ENCODE results near the gene TTC3. TPM values are rescaled to one million over a fixed set of nuclear protein-coding genes. Genes with fewer than 3 reads are reported as not detected.

Gene TTC3
- total RNA-seq, 1 donor from 2014 or later = 127 TPM

- no peak for DNase-seq (ENCODE audit: low read depth in 2 of 2)
Measured at GRCh38 chr21:37061926-37062592, 11.0 kb upstream of the TTC3 start.

- DNase-seq (ENCODE audit: low read depth in 2 of 2) = no peak
Measured at GRCh38 chr21:37062593-37062935, 10.5 kb upstream of the TTC3 start.

- no peak for DNase-seq (ENCODE audit: low read depth in 2 of 2)
Measured at GRCh38 chr21:37063433-37063832, 9.6 kb upstream of the TTC3 start.

GRCh38 chr21:37064841-37065240 lies 8.2 kb upstream of the TTC3 start:
- DNase-seq (ENCODE audit: low read depth in 2 of 2) = no peak

- DNase-seq (ENCODE audit: low read depth in 2 of 2) = no peak
Measured at GRCh38 chr21:37065561-37066177, 7.4 kb upstream of the TTC3 start.

- DNase-seq (ENCODE audit: low read depth in 2 of 2) = peak in 1 of 2 donors; percentile 57
Measured at GRCh38 chr21:37071561-37072273, 1.3 kb upstream of the TTC3 start.

GRCh38 chr21:37072274-37072987 lies 623 bp upstream of the TTC3 start:
- DNase-seq (ENCODE audit: low read depth in 2 of 2) = peak in 1 of 2 donors; percentile 87

- DNase-seq (ENCODE audit: low read depth in 2 of 2) = peak; percentile 48 to 54
Measured at GRCh38 chr21:37073417-37074196, 553 bp downstream of the TTC3 start.

- peak in 1 of 2 donors; percentile 18 for DNase-seq (ENCODE audit: low read depth in 2 of 2)
Measured at GRCh38 chr21:37074197-37074510, 1.1 kb downstream of the TTC3 start.

GRCh38 chr21:37074546-37074945 lies 1.5 kb downstream of the TTC3 start:
- no peak for DNase-seq (ENCODE audit: low read depth in 2 of 2)

GRCh38 chr21:37075214-37075770 lies 2.2 kb downstream of the TTC3 start:
- no peak for DNase-seq (ENCODE audit: low read depth in 2 of 2)

- no peak for DNase-seq (ENCODE audit: low read depth in 2 of 2)
Measured at GRCh38 chr21:37076087-37076850, 3.2 kb downstream of the TTC3 start.

- no peak for DNase-seq (ENCODE audit: low read depth in 2 of 2)
Measured at GRCh38 chr21:37077403-37077802, 4.3 kb downstream of the TTC3 start.

GRCh38 chr21:37079211-37079824 lies 6.3 kb downstream of the TTC3 start:
- no peak for DNase-seq (ENCODE audit: low read depth in 2 of 2)

GRCh38 chr21:37082375-37082774 lies 9.3 kb downstream of the TTC3 start:
- no peak for DNase-seq (ENCODE audit: low read depth in 2 of 2)

- no peak for DNase-seq (ENCODE audit: low read depth in 2 of 2)
Measured at GRCh38 chr21:37082856-37083528, 9.9 kb downstream of the TTC3 start.

- DNase-seq (ENCODE audit: low read depth in 2 of 2) = no peak
Measured at GRCh38 chr21:37085726-37086125, 12.7 kb downstream of the TTC3 start.

- DNase-seq (ENCODE audit: low read depth in 2 of 2) = peak; percentile 40 to 49
Measured at GRCh38 chr21:37087188-37087587, 14.1 kb downstream of the TTC3 start.

- no peak for DNase-seq (ENCODE audit: low read depth in 2 of 2)
Measured at GRCh38 chr21:37088186-37088735, 15.2 kb downstream of the TTC3 start.

Data from lung microvascular endothelial cell (primary cell).